Adipocyte (in vitro differentiated cells): Measurements from ENCODE around the gene KCNG2.

ENCODE experiments used
- DNase-seq: peaks from one replicate; pipeline ENCODE4 v3.0.0-alpha.2; 2015; ENCODE audit warnings: low read depth
- H3K27me3 ChIP-seq: replicated peaks from 2 replicates; pipeline ENCODE4 v1.7.0; 2013; ENCODE audit warnings: mild to moderate bottlenecking, low read length, moderate library complexity; ENCODE audit not compliant: control insufficient read depth, insufficient read depth
- H3K36me3 ChIP-seq: 2 replicates; pipeline ENCODE4 v1.7.0; 2013; ENCODE audit warnings: low read length, mild to moderate bottlenecking, moderate library complexity; ENCODE audit not compliant: control insufficient read depth, insufficient read depth, severe bottlenecking
- H3K4me1 ChIP-seq: 2 replicates; pipeline ENCODE4 v1.7.0; 2013; ENCODE audit warnings: mild to moderate bottlenecking, low read length, moderate library complexity; ENCODE audit not compliant: control insufficient read depth, insufficient read depth
- H3K4me3 ChIP-seq: 2 replicates; pipeline ENCODE4 v1.7.0; 2013; ENCODE audit warnings: mild to moderate bottlenecking, low read length, moderate library complexity
- H3K9ac ChIP-seq: 2 replicates; pipeline ENCODE4 v1.7.0; 2013; ENCODE audit warnings: mild to moderate bottlenecking, low read length, moderate library complexity
- H3K9me3 ChIP-seq: 2 replicates; pipeline ENCODE4 v1.7.0; 2013; ENCODE audit warnings: mild to moderate bottlenecking, low read length, moderate library complexity; ENCODE audit not compliant: control insufficient read depth

Gene KCNG2

GRCh38 chr18:79834834-79835233, 37.1 kb downstream of the KCNG2 start:
- peaks cover 12% of the 10 kb centered on the region for H3K27me3 ChIP-seq
- H3K36me3 ChIP-seq = no peaks in the 10 kb centered on the region
- no peak overlapping the region for H3K9ac ChIP-seq
- DNase-seq = no peak
- peaks cover 3% of the 10 kb centered on the region for H3K9me3 ChIP-seq
- no peaks in the 10 kb centered on the region for H3K4me1 ChIP-seq
- H3K4me3 ChIP-seq = no peak overlapping the region

- Histone ChIP-seq H3K36me3 (no peaks in the 10 kb centered on the region), H3K9me3 (peaks cover 17% of the 10 kb centered on the region), H3K27me3 (peaks cover 8% of the 10 kb centered on the region), H3K4me1 (no peaks in the 10 kb centered on the region), H3K4me3 (no peak overlapping the region), H3K9ac (no peak overlapping the region)
- DNase-seq = no peak
Measured at GRCh38 chr18:79841936-79842335, 44.2 kb downstream of the KCNG2 start.

- DNase-seq = no peak
- Histone ChIP-seq H3K36me3 (no peaks in the 10 kb centered on the region), H3K9ac (no peak overlapping the region), H3K9me3 (peaks cover 15% of the 10 kb centered on the region), H3K27me3 (no peaks in the 10 kb centered on the region), H3K4me1 (no peaks in the 10 kb centered on the region), H3K4me3 (no peak overlapping the region)
Measured at GRCh38 chr18:79844999-79845563, 47.3 kb downstream of the KCNG2 start.

GRCh38 chr18:79846936-79847557, 49.3 kb downstream of the KCNG2 start:
- no peaks in the 10 kb centered on the region for H3K36me3 ChIP-seq
- no peak for DNase-seq
- peaks cover 11% of the 10 kb centered on the region for H3K9me3 ChIP-seq
- H3K9ac ChIP-seq = no peak overlapping the region
- no peak overlapping the region for H3K4me3 ChIP-seq
- H3K27me3 ChIP-seq = peaks cover 8% of the 10 kb centered on the region
- no peaks in the 10 kb centered on the region for H3K4me1 ChIP-seq

- Histone ChIP-seq H3K9ac (no peak overlapping the region), H3K4me3 (no peak overlapping the region), H3K4me1 (no peaks in the 10 kb centered on the region), H3K9me3 (peaks cover 6% of the 10 kb centered on the region), H3K27me3 (peaks cover 11% of the 10 kb centered on the region), H3K36me3 (no peaks in the 10 kb centered on the region)
- no peak for DNase-seq
Measured at GRCh38 chr18:79847606-79848293, 50.0 kb downstream of the KCNG2 start.

- H3K36me3 ChIP-seq = no peaks in the 10 kb centered on the region
- H3K4me1 ChIP-seq = no peaks in the 10 kb centered on the region
- peaks cover under 1% of the 10 kb centered on the region for H3K9me3 ChIP-seq
- peaks cover 11% of the 10 kb centered on the region for H3K27me3 ChIP-seq
- H3K9ac ChIP-seq = no peak overlapping the region
- no peak for DNase-seq
- no peak overlapping the region for H3K4me3 ChIP-seq
Measured at GRCh38 chr18:79848294-79848578, 50.5 kb downstream of the KCNG2 start.

GRCh38 chr18:79848579-79849327, 51.0 kb downstream of the KCNG2 start:
- Histone ChIP-seq H3K36me3 (no peaks in the 10 kb centered on the region), H3K27me3 (peaks cover 11% of the 10 kb centered on the region), H3K4me1 (no peaks in the 10 kb centered on the region), H3K4me3 (no peak overlapping the region), H3K9ac (no peak overlapping the region), H3K9me3 (no peaks in the 10 kb centered on the region)
- DNase-seq = no peak

- no peaks in the 10 kb centered on the region for H3K36me3 ChIP-seq
- no peak overlapping the region for H3K4me3 ChIP-seq
- no peaks in the 10 kb centered on the region for H3K4me1 ChIP-seq
- DNase-seq = no peak
- no peak overlapping the region for H3K9ac ChIP-seq
- peaks cover 11% of the 10 kb centered on the region for H3K27me3 ChIP-seq
- H3K9me3 ChIP-seq = no peaks in the 10 kb centered on the region
Measured at GRCh38 chr18:79849328-79850207, 51.8 kb downstream of the KCNG2 start.

GRCh38 chr18:79850731-79851130, 53.0 kb downstream of the KCNG2 start:
- H3K4me1 ChIP-seq = no peaks in the 10 kb centered on the region

GRCh38 chr18:79851489-79851888, 53.8 kb downstream of the KCNG2 start:
- no peak overlapping the region for H3K4me3 ChIP-seq
- H3K27me3 ChIP-seq = peaks cover 22% of the 10 kb centered on the region
- H3K36me3 ChIP-seq = no peaks in the 10 kb centered on the region
- no peaks in the 10 kb centered on the region for H3K9me3 ChIP-seq
- no peak for DNase-seq
- H3K4me1 ChIP-seq = peaks cover 3% of the 10 kb centered on the region
- no peak overlapping the region for H3K9ac ChIP-seq

More at GRCh38 chr18:79850731-79851130, 53.0 kb downstream of the KCNG2 start:
- H3K9me3 ChIP-seq = no peaks in the 10 kb centered on the region
- DNase-seq = no peak
- H3K4me3 ChIP-seq = no peak overlapping the region
- no peak overlapping the region for H3K9ac ChIP-seq
- H3K27me3 ChIP-seq = peaks cover 19% of the 10 kb centered on the region
- H3K36me3 ChIP-seq = no peaks in the 10 kb centered on the region
